GM18870 (cell line): ENCODE data around the gene SMIM33.
"Not testable (repeated sequence)": the region's sequence is repeated elsewhere in the genome, so short reads cannot be mapped to it uniquely, and the experiment has no call there.

Source experiments
- ATAC-seq: cut with Tn5 transposase; IDR thresholded peaks from one replicate; pipeline ENCODE4 v1.9.1; 2021; ENCODE audit warnings: moderate library complexity; ENCODE audit not compliant: unreplicated experiment

Gene SMIM33

DNA sequence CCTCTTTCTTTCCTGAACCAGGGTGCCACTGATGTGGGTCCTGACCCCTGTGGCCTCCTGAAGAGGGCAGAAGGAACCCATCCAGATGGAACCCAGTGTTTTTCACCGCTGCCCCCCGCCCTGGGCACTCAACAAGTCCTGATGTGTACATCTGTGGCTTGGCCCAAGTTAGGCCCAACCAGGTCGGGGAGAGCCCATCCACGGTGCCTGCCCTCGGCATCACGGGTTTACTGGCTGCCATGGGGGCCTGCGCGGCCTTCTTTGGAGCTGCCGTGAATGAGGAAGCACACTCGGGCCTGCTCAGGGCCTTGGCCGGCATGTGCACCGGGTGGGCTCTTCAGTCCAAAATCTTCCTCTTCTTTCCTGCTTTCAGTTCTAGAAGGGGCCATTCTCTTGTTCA, 14.0 kb upstream of the SMIM33 start:
- ATAC-seq = no peak

DNA sequence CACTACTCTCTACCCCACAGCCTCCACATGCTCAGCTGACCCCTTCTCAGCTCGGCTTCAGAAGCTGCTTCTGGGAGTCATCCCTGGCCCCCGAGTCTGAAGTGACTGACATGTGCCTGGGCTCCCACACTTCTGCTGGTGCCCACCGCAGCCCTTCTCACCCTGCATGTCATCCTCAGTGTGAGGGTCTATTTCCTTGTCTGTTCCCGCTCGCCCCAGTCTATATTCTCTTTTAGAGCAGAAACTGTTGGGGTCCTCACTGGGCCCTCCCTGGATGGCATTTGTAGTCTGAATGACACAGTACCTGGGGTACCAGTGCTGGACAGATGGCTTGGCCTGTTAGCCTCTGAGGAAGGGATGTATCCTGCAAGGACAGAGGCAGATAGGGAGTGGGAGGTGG, 13.6 kb upstream of the SMIM33 start:
- ATAC-seq = no peak

DNA sequence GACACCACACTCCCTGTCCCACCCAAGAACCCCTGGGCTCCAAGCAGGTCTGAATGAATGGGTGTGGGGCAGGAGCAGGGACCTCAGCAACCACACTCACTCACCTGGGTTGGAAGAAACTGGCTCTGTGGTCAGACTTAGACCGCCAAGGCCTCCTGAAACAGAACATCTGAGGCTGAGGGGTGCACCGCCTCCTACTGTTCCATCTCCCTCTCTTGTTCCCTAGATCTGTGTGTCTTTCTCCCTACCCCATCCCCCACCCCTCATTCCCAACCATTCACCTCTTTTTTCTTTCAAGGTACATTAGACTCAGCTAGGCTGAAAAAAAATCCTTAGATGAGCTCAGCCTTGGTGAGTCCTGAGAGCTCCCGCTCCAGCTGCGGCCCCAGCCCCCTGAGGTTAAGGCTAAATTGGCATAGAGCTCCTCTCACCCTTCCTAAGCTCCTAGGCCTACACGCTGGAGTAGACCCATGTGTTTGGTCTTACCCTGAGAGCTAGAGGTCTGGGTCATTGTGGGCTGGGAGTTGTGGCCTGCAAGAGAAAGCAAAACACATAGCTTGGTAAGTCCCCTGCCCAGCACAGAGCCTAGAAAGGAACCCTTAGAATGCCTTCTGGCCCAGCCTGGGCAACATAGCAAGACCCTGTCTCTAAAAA, 13.0 kb upstream of the SMIM33 start:
- no peak for ATAC-seq

DNA sequence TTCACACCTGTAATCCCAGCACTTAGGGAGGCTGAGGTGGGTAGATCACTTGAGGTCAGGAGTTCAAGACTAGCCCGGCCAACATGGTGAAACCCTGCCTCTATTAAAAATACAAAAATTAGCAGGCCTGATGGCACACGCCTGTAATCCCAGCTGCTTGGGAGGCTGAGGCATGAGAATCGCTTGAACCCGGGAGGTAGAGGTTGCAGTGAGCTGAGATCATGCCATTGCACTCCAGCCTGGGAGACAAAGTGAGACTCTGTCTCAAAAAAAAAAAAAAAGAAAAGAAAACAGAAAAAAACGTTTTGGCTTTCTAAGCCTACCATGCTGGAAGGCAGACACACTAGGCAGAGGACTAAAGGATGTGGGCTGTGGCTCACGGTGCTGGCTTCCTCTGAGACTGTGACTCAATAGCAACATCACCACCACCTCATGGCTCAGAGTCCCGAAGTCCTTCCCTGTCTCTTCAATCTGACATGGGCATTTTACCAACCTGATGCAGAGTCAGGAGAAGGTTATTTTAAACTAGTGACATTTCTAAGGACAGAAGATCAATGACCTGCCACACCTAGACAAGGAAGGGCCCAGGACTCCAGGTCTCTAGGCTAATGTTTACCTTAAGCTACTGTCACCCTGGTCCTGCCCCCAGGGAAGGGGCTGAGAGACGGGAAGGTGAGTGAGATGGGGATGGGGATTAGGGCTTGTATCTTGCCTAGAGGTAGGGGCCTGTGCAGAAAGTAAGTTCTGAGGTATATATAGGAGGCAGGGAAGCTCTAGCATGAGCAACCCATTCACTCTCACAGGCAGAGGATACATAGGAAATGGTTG, 12.0 kb upstream of the SMIM33 start:
- peak; percentile 66 for ATAC-seq

DNA sequence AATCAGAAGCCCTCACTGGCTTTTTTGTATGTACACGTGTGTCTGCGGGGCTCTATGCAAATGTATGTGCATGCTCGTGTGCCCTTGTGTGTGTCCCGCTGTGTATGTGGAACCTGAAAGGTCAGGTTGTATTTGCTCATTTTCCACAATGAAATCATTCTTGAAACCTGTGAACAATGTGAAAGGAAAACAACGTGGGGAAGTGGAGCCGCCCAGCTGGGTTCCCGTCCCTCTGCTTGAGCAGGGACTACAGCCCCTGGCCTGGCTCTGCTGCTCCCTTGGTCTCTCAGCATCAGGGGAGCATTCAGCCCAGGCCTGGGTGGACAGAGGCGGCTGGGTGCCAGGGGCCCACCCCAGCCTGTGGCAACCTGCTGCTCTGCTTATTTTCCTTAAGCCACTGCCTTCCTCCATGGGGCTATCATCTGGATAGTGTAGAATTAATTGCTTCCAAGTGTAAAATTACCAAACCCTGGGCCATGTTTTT, 11.3 kb upstream of the SMIM33 start:
- peak; percentile 30 for ATAC-seq

DNA sequence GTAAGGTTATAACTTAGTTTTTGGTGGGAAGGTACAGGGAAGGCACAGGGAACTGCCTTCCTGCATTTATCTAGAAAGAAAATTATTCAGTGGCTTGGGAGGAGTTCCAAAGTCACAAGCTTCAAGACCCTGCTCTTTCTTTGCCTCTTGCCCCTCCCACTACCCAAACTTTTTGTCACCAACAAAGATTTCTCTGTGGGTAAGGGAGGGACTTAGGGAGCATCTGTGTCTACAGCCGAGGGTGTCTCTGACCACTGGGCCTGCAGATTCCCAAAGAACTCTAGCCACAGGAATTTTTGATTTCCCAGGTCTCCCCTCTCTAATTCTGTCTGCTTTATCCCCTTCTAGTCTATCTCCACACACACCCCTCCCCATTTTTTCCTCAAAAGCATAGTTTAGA, 10.3 kb upstream of the SMIM33 start:
- no peak for ATAC-seq

DNA sequence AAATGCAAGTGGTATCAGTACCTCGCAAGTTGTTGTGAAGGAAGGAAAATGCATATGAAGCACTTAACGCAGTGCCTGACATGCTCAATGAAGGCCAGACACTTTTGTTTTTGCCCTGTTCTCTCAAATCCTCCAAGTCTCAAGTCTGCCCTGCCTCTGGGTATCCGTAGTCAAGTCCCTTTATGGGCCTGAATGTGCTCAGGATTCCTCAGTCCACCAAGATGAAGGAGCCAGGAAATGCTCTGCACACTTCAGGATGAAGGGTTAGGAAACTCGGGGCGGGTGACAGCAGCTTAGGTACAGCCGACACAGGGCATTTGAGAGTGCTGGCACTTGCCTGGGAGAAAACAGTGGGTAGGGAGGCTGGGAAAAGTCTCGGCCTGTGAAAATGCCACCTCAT, 9.6 kb upstream of the SMIM33 start:
- no peak for ATAC-seq

DNA sequence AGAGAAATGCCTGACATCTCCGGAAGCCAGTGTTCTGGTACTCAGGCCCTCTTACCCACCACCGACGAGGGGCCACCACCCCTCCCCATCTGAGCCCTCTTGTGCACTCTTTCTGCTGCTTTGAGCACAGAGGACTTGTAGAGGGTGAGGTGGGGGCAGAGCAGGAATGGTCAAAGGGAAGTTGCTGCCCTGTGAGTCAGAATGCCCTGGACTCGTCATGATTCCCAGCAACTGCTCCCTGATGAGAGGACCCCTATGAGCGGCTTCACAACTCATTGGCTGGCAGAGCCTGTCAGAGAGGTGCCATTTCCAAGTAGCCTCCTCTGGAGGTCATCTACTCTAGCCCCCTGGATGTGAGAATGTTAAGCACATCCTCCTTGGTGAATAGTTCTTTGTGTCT, 9.1 kb upstream of the SMIM33 start:
- ATAC-seq = no peak

DNA sequence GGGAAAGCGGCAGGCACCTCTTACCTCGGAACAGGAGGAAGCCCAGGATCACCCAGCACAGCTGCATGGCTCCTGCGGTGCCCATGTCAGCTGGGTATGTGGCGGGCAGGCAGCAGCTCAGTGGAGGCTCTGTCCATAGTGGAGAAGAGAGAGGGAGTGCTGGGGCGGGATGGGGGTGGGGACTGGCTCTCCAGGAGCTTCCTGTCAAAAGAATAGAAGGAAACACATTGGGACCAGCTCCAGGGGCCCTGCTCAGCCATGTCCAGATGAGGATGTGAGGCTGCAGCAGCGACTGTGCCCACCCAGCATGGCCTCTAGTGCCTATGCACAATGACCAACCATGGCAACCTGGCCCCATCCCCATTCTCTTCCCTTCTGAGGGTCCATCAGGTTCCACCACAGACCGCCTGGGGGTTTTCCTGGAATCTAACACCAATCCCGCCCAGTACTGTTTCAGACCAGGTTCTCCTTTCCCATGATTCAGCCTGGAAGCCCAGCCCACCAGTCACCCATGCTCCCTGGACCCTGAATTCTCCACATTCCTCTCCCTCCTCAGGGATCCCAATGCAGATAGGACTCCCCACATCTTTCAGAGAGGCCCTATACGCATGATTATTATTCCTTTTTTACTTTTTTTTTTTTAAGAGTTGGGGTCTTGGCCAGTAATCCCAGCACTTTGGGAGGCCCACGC, 8.1 kb upstream of the SMIM33 start, which contains the start of gene ECSCR:
TSS of gene ECSCR (minus strand) at position 158 of the 691 bp plus-strand sequence. CDS start at position 85, 73 bp downstream.
- ATAC-seq = no peak

DNA sequence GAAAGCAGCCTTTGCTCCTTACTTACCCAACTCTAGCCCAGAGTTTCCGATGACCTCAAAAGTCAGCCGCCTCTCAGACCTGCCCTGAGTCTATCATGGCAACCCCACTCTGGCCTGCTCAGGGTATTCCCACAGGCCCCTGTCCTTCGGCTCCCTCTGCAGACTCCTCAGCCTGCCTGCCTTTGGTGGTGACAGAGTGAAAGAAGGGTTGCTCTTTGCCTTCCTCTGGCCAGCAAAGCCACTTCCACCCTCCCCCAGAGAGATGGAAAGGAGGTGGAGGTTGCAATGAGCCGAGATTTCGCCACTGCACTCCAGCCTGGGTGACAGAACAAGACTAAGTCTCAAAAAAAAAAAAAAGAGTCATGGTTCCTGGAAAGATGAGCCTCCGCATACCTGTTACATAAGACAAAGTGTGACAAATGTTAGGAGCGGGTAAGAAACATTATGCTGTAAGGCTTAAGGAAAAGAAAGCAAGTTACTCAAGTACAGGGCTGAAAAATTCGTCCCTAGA, 2.3 kb upstream of the SMIM33 start:
- no peak for ATAC-seq

DNA sequence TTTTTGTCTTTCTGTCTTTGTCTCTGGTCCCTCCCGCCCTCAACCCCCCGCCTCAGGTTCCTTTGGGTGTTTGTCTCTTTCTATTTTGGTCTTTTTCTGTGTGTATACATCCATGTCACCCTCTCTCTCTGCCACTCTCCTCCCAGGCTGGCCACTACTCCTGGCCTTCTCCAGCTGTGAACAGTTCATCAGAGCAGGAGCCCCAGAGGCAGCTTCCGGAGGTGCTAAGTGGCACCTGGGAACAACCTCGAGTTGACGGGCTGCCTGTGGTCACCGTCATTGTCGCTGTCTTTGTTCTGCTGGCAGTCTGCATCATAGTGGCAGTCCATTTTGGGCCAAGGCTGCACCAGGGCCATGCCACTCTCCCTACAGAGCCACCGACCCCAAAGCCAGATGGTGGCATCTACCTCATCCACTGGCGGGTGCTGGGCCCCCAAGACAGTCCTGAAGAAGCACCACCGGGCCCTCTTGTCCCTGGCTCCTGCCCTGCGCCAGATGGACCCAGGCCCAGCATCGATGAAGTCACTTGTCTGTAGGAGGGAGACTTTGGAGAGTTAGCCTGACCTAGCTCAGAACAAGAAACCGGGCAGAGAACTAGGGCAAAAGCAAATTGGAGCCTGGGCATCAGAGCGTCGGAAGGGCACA, 1.7 kb downstream of the SMIM33 start:
- ATAC-seq = no peak

DNA sequence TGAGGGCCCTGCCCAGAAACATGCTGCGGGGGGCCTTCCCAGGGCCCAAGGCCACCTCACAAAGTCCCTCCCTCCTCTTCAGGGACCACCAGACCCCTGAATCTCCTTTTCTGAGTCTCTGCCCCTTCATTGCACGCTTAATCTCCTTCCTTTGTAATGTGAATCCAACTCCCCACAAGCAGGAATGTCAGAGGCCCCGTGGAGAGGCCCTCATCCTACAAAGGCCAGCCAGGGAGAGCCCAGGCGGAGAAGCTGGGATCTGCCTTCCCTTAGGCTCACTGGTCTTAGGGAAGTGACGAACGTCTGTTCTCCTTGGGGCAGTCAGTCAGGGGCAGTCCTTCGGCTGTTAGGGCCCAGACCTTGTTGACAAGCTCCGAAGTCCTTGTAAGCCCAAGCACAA, 2.3 kb downstream of the SMIM33 start:
- no peak for ATAC-seq

DNA sequence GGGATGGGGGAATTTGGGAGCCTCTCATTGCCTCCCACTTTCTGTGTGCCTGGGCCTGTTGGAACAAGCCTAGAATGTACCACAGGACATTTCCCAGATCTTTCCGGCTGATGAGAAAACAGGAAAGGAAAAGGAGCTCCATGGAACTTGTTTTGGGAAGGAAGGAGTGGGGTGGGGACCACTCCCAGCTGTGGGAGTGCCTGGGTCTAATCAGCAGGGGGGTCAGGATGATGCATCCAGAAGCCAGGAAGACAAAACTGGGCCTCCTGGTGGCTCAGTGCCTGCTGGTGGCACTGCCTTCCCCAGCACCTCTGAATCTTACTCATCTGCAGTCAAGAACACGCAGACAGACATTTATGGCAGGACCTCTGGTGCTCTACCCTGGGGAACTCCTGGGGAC, 2.8 kb downstream of the SMIM33 start:
- no peak for ATAC-seq

DNA sequence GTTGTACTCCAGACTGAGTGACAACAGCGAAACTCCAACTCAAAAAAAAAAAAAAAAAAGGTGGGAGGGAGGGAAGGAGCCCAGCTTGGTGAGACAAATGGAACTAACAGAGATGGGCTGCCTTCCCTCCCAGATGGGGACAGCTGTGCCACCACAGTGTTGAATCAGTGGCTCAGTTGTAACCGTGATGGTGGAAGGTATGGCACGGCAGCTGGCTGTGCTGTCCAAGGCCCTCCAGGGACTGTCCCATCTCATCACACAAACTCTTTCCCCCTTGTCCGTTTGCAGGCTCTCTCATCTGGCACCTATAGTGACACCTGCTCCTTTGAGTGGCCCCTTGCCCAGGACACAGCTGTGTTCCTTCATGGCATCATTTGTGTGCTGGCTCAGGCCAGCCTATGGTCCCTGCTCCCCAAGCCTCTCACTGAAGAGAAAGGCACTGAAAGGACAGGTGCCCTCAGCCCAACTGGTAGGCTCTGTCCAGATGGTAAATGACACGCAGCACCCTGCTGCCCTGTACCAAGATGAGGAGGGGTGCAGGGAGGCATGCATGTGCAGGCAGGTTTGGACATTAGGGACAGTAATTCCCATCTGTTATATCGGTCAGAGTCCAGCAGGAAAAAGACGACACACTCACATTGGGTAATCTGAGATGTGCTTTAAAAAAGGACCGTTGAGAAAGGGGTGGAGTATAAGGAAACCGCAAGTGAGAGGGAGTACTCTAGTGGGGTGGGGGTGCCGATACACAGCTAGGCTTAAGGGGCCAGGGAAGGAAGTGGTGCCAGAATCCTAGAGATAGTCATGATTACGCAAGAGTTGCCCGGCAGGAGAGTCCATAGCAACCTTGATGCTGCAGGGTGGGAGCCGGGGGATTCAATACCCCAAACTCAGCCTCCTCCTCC, 4.3 kb downstream of the SMIM33 start:
- ATAC-seq = no peak

DNA sequence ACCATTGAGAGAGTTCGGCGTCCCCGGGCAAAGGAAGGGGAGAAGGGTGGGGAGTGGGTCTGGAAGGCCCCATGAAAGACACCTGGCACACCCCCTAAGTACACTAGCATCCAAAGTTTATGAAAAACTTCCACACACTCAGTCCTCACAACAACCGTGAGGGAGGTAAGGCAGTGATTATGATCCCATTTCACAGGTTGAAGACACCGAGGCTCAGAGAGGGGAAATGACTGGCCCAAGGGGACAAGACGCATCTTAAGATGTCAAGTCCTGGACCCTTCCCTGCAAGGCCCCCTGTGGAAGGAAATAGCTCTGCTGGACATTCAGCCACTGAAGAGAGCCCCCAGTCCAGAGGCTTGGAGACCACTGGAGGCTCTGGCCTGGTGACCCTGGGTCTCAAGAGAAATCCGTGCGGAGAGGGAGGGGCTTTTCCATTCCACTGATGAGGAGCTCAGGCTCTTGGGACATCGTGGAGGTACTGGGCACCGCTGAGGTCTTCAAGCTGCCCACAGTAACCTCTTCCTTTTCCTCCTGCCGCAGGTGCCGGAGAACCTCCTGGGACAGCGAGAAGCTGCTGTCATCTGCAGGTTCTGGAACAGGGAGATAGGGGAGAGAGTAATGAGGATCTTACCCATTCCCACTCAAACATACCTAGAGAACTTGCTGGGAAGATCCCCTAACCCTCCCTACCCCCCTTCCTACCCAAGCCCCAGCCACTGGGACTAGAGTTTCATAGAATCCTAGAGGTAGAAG, 5.2 kb downstream of the SMIM33 start:
- no peak for ATAC-seq

DNA sequence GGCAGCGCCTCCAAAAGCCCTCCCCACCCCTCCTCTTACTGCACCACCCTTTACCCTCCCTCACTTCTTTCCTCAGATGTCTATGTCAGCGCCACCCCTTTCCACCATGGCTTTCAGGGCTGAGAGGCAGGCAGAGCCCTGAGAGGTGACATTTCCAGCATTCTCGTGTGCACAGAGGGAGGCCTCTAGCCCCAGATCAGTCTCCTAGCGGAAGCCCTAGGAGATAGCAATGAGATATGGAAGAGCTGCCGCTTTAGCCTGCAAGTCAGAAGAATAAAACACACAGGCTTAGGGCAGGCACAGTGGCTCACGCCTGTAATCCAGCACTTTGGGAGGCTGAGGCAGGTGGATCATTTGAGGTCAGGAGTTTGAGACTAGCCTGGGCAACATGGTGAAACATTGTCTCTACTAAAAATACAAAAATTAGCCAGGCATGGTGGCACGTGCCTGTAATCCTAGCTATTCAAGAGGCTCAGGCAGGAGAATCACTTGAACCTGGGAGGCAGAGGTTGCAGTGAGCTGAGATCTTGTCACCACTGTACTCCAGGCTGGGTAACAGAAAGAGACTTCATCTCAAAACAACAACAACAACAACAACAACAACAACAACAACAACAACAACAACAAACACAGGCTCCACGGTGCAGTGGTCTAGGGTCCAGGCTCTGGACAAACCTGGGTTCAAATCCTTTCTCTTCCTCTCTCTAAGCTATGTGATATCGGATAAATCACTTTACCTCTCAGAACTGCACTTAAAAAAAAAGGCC, 8.0 kb downstream of the SMIM33 start:
- ATAC-seq = not testable (repeated sequence)

DNA sequence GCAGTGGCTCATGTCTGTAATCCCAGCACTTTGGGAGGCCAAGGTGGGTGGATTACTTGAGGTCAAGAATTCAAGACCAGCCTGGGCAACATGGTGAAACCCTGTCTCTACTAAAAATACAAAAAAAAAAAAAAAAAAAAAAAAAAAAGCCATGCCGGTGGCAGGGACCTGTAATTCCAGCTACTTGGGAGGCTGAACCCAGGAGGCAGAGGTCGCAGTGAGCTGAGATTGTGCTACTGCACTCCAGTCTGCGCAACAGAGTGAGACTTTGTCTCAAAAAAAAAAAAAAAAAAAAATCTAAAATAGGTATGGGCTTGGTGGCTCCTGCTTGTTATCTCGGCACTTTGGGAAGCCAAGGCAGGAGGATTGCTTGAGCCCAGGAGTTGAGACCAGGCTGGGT, 8.9 kb downstream of the SMIM33 start:
- not testable (repeated sequence) for ATAC-seq

DNA sequence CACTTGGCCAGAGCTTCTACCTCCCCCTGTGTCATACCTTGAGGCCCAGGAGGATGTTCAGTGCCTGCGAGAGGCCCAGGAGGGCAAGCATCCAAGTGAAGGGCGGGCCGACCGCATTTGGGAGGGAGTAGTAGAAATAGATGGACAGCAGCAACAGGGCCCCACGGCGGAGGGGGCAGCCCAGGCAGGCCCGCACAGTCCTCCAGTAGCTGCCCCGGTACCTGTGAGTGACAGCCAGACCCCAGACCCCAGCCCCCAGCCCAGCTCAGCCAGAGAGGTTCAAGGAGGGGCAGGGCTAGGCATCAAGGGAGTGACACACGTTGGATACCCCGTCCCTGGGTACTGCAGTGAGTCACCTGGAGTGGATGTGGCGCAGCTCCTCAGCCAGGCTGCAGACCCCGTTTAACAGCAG, 10.3 kb downstream of the SMIM33 start:
- ATAC-seq = no peak
